GM21786 (cell line): ENCODE data around the gene SKIDA1.
A peak's percentile ranks its signal among the peaks of the same experiment; 100 is the strongest.

Source experiments
- ATAC-seq: cut with Tn5 transposase; IDR thresholded peaks from one replicate; pipeline ENCODE4 v1.9.1; 2021; ENCODE audit not compliant: unreplicated experiment

Gene SKIDA1

GRCh38 chr10:21502348-21502740 lies 23.1 kb downstream of the SKIDA1 start:
- ATAC-seq, result no peak

GRCh38 chr10:21501731-21502347 lies 23.6 kb downstream of the SKIDA1 start:
- ATAC-seq, result no peak

GRCh38 chr10:21501091-21501490 lies 24.4 kb downstream of the SKIDA1 start:
- no peak for ATAC-seq

DNA sequence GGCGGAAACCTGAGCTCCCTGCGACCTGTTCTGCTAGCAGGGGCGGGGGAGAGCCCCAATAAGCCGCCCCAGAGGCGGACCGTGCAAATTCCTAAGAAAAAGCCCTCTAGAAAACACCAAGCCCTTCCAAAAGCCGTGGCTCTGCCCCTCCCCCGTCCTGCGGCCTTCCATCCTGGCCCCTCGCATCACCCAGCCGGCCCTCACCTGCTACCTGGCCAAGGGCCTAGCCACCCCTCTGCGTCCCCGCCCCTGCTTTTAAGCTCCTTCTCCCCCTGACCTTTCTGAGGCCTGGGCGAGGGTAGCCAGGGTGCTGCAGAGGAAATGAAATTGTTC lies 24.9 kb downstream of the SKIDA1 start:
- no peak for ATAC-seq

DNA sequence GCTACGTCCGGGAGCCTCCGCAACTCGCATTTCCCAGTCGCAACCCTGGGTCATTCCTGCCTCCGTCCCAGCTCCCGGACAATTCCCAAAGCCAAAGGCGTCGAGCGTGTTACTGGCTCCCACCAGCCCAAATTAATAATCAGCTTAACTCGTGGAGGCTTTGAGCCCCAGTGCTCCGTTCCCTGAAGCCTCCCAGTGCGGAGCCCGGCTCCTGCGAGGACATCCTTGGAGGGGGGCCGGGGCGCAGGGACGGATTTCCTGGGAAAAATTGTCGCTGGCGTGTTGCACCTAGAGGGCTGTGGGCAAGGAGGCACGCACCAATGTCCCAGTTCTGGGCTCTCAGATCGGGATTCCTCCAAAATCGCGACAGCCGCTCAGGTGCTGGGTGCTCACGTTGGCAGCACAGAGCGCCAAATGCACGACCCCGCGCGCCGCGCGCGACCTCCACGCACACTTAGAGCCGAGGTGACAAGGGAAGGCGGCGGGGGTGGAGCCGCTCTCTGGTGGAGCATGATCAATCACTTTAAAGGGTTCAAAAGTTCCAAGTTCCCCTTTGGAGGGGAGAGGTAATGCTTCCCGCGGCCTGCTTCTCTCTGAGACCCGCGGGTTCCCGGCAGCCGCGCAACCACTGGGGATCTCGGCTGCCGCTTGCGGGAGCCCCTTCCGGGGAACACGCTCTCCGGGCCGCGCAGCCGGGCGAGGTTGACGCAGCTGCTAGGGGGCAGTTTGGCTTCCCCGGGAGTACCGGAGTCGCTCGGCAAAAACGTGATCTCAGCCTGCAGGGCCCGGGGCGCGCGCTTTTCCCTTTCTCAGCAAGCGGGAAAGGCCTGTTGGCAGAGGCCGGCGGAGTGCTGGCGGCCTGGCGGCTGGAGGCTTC lies 25.5 kb downstream of the SKIDA1 start:
- no peak for ATAC-seq

- no peak for ATAC-seq
These were observed 26.5 kb downstream of the SKIDA1 start for GRCh38 chr10:21498986-21499385.

- no peak for ATAC-seq
These were observed 27.1 kb downstream of the SKIDA1 start for GRCh38 chr10:21498377-21498776.

- ATAC-seq, result no peak
These were observed 28.2 kb downstream of the SKIDA1 start for GRCh38 chr10:21497177-21497807.

DNA sequence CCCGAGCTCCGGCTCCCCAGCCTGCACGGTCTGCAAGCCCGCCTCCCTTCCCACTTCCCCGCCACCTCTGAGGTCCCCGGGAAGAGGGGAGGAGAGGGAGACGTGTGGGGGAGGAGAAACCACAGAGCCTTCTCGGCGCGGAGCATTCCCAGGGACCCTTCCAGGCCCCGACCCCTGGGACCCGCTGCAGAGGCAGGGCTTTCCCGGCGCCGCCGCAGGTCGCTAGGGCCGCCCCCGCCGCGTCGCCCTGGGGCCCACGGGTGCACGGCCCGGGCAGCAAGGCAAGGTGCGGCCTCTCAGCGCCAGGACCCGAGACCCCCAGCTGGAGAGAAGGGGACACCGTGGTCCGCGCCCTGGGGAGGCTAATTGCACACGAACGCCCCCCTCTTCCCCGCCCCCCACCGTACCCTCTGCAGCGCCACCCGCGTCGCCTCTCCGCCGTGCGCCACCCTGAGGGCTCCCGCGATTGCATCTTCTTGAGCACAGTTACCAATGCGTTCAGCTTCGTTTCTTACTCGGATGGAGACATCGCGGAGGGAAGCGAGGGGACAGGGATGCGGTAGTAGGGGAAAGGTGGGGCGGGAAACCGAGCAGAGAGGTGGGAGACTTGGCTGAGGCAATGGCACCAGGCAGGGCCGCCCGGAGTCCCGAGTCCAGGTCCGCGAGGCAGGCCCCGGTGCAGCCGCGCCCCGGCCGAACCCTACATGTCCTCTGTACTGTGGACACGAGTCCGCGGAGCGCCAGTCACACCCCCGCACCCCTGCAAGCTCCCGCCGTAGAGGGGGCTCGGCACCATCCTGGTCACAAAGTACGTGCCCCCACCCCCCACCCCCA lies 28.9 kb downstream of the SKIDA1 start:
- ATAC-seq, result peak; percentile 47

GRCh38 chr10:21495752-21496342 lies 29.6 kb downstream of the SKIDA1 start:
- peak; percentile 69 for ATAC-seq

DNA sequence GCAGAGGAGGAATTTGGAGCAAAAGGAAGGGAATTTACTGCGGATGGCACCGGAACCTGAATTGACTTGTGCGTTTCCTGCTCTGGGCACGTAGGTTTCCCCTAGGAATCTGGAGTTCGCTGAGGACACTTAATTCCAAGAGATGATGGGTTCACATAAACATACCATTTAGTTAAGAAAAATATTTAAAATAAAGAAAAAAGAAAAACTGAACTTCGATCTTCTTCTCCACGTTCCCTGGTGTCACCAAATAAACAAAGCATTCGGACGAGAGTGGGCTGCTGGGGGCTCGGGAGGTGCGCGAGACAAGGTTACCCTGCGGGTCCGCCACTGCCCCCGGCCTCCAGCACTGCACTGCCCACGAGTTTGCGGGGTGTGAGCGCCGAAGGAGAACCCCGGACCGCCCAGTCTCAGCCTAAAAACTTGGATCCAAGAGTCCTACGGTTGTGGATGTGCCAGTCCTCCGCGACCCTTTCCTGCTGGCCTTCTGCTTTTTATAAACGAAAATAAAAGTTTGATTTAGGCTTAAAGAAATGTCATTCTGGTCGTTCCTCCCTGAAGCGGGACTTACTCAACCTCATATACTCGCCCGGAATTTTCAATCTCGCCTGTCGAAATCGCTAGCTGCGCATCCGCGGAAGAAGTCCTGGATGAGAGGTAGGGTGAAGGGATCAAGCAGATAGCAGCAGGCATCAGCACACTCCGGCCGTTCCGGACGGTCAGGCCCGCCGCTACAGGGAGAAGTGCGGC lies 30.3 kb downstream of the SKIDA1 start:
- ATAC-seq, result no peak

- ATAC-seq, result no peak
These were observed 31.1 kb downstream of the SKIDA1 start for GRCh38 chr10:21494191-21495001.

DNA sequence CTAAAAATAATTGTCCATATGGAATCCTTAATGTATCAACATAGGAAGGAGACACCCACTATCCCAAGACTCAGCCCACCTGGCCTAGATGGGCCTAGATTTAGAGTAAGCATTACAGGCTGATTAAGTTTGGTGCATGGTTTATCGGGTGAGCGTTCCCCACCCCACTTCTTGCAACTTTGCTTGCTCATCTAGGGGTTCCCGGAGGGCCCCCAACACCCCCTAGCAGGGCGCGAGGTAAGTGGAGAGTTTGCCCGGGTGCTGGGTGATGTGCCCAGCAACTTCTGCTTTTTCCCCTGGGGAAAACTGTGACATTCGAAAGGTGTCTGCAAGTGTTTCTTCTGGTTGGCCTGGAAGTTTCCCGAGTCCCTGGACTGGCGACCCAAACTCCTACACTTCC lies 31.7 kb downstream of the SKIDA1 start:
- ATAC-seq, result no peak

GRCh38 chr10:21492421-21492820 lies 33.1 kb downstream of the SKIDA1 start:
- no peak for ATAC-seq

GRCh38 chr10:21490711-21491105 lies 34.8 kb downstream of the SKIDA1 start:
- ATAC-seq, result no peak

DNA sequence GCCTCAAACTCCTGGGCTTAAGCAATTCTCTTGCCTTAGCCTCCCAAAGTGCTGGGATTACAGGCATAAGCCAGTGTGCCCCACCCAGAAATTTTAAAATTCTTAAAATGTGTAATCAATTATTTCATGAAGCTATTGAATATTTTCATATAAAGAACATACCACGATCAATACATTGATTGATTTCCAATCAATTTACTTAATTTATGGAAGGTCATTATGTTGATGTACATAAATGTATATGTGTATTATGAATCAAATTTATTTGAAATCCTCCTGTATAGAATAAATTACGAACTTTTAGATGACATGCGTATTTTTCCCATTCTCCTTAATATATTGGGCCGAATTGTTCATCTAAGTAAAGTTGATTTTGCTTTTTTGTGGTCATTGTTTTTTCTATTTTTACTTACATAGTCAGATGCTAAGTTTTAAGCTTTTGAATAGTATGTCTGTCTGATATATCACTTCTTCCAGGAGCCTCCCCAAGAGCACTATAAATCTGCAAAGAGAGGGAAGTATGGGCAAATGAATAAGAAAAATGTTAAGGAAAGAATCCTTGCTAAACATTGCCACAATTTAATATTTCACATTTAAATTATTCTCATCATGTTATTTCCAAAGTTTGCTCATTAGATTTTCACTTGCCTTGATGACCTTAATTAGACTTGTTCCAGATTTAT lies 35.3 kb downstream of the SKIDA1 start:
- ATAC-seq, result no peak

DNA sequence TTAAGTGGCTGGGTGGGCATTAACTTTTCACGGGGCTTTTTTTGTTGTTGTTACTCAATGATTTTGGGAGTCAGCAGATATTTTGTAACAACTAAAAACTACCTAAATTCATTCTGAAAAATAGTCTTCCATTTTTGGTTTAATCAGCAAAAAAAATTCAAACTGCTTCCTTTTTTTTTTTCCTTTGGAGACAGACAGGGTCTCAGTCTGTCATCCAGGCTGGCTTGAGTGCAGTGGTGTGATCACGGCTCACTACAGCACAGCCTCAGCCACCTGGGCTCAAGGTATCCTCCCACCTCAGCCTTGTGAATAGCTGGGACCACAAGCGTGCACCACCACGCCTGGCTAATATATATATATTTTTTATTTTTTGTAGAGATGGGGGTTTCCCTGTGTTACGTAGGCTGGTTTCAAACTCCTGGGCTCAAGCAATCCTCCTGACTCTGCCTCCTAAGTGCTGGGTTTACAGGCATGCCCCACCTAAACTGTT lies 36.5 kb downstream of the SKIDA1 start:
- ATAC-seq, result no peak

DNA sequence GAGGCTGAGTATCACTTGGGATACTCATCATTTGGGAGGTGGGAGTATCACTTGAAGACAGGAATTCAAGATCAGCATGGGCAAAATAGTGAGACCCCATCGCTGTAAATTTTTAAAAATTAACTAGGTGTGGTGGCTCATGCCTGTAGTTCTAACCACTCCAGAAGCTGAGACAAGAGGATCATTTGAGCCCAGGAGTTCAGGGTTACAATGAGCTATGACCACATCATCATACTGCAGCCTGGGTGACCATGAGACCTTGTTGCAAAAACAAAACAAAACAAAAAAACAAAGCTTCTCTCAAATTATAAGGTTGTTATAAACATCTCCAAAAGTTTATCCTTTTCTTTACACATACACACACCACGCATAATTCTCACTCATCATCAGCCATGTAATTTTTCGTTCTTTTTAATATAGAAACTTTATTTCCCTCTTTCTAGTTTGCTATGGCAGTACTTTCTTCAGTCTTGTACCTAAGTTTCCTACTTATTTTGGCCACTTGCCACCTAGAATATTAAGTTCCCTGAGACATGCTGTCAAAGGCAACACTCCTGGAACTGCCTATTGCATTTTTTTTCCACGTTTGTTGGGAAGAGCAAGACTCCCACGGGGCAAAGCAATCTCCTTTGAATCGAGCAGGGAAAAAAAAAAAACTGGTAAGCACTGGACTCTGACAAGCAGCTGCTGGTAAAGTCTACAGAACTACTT lies 37.1 kb downstream of the SKIDA1 start:
- ATAC-seq, result no peak
